ENCODE measurements around the gene PARD3. TPM values are rescaled to one million over a fixed set of nuclear protein-coding genes. Genes with fewer than 3 reads are reported as not detected.

PARD3 gene
- total RNA-seq, 2 donors from 2014 or later, result 32.0 to 61.9 TPM

- Histone ChIP-seq H3K9me3 (no peaks in the 10 kb centered on the region), H3K4me3 (no peak overlapping the region), H3K4me1 (replicated peaks) (no peaks in the 10 kb centered on the region), H3K27me3 (replicated peaks; ENCODE audit: insufficient read depth) (no peaks in the 10 kb centered on the region), H3K27ac (no peak overlapping the region), H3K36me3 (no peaks in the 10 kb centered on the region)
- intact Hi-C loops (cut with DNase I), result no loop called here
- DNase-seq (ENCODE audit: low spot score), result no peak
- TF ChIP-seq POLR2A (IDR thresholded peaks at IDR 0.05), result no peak
- TF ChIP-seq CTCF (IDR thresholded peaks at IDR 0.05), result no peak
- no peak for TF ChIP-seq POLR2AphosphoS5 (IDR thresholded peaks at IDR 0.05)
- 86% methylated on average over 4 of the region's 4 CpGs for WGBS
These were observed 376.4 kb downstream of the PARD3 start for GRCh38 chr10:34438741-34439140.

- DNase-seq (ENCODE audit: low spot score), result no peak
- Histone ChIP-seq H3K36me3 (no peaks in the 10 kb centered on the region), H3K27ac (no peak overlapping the region), H3K4me1 (replicated peaks) (no peaks in the 10 kb centered on the region), H3K9me3 (no peaks in the 10 kb centered on the region), H3K27me3 (replicated peaks; ENCODE audit: insufficient read depth) (no peaks in the 10 kb centered on the region), H3K4me3 (no peak overlapping the region)
- no peak for TF ChIP-seq POLR2A (IDR thresholded peaks at IDR 0.05)
- TF ChIP-seq CTCF (IDR thresholded peaks at IDR 0.05), result no peak
- TF ChIP-seq POLR2AphosphoS5 (IDR thresholded peaks at IDR 0.05), result no peak
- intact Hi-C loops (cut with DNase I), result no loop called here
- WGBS, result 77% methylated on average over 5 of the region's 5 CpGs
These were observed 377.2 kb downstream of the PARD3 start for GRCh38 chr10:34437906-34438305.

GRCh38 chr10:34434119-34434594 is 380.9 kb downstream of the PARD3 start:
- no peaks in the 10 kb centered on the region for H3K4me1 ChIP-seq (replicated peaks)
- no peak overlapping the region for H3K27ac ChIP-seq
- H3K9me3 ChIP-seq, result no peaks in the 10 kb centered on the region
- H3K27me3 ChIP-seq (replicated peaks; ENCODE audit: insufficient read depth), result no peaks in the 10 kb centered on the region
- no peak for TF ChIP-seq CTCF (IDR thresholded peaks at IDR 0.05)
- TF ChIP-seq POLR2A (IDR thresholded peaks at IDR 0.05), result no peak
- TF ChIP-seq POLR2AphosphoS5 (IDR thresholded peaks at IDR 0.05), result no peak
- H3K4me3 ChIP-seq, result no peak overlapping the region
- DNase-seq (ENCODE audit: low spot score), result no peak
- no peaks in the 10 kb centered on the region for H3K36me3 ChIP-seq
- intact Hi-C loops (cut with DNase I), result no loop called here
- WGBS, result 55% methylated on average over 2 of the region's 2 CpGs

GRCh38 chr10:34433241-34434076 is 381.6 kb downstream of the PARD3 start:
- intact Hi-C loops (cut with DNase I), result no loop called here
- Histone ChIP-seq H3K9me3 (no peaks in the 10 kb centered on the region), H3K27me3 (replicated peaks; ENCODE audit: insufficient read depth) (no peaks in the 10 kb centered on the region), H3K27ac (no peak overlapping the region), H3K36me3 (no peaks in the 10 kb centered on the region), H3K4me1 (replicated peaks) (no peaks in the 10 kb centered on the region), H3K4me3 (no peak overlapping the region)
- WGBS, result 52% methylated on average over 4 of the region's 4 CpGs
- TF ChIP-seq CTCF (IDR thresholded peaks at IDR 0.05) (no peak), POLR2AphosphoS5 (IDR thresholded peaks at IDR 0.05) (no peak), POLR2A (IDR thresholded peaks at IDR 0.05) (no peak)
- no peak for DNase-seq (ENCODE audit: low spot score)

GRCh38 chr10:34432589-34432988 is 382.5 kb downstream of the PARD3 start:
- H3K27ac ChIP-seq, result no peak overlapping the region
- H3K36me3 ChIP-seq, result no peaks in the 10 kb centered on the region
- H3K9me3 ChIP-seq, result no peaks in the 10 kb centered on the region
- no peak overlapping the region for H3K4me3 ChIP-seq
- TF ChIP-seq POLR2AphosphoS5 (IDR thresholded peaks at IDR 0.05) (no peak), POLR2A (IDR thresholded peaks at IDR 0.05) (no peak), CTCF (IDR thresholded peaks at IDR 0.05) (no peak)
- no peaks in the 10 kb centered on the region for H3K4me1 ChIP-seq (replicated peaks)
- no peaks in the 10 kb centered on the region for H3K27me3 ChIP-seq (replicated peaks; ENCODE audit: insufficient read depth)
- intact Hi-C loops (cut with DNase I), result no loop called here
- no peak for DNase-seq (ENCODE audit: low spot score)
